Measurements from ENCODE around the gene NGLY1.

The NGLY1 gene

GRCh38 chr3:25687742-25688141 is 95.5 kb downstream of the NGLY1 start:
- TF ChIP-seq CTCF (IDR thresholded peaks at IDR 0.05; ENCODE audit: insufficient read depth, low read depth, low read length, missing control alignments) = no peak
- DNase-seq (ENCODE audit: low read depth) = no peak
- no peak overlapping the region for H3K4me3 ChIP-seq (ENCODE audit: low read length)

GRCh38 chr3:25686766-25687165 is 96.5 kb downstream of the NGLY1 start:
- TF ChIP-seq CTCF (IDR thresholded peaks at IDR 0.05; ENCODE audit: insufficient read depth, low read depth, low read length, missing control alignments) = no peak
- DNase-seq (ENCODE audit: low read depth) = no peak
- H3K4me3 ChIP-seq (ENCODE audit: low read length) = no peak overlapping the region

- no peak overlapping the region for H3K4me3 ChIP-seq (ENCODE audit: low read length)
- no peak for DNase-seq (ENCODE audit: low read depth)
- TF ChIP-seq CTCF (IDR thresholded peaks at IDR 0.05; ENCODE audit: insufficient read depth, low read depth, low read length, missing control alignments) = no peak
Observed at GRCh38 chr3:25683882-25684281, 99.4 kb downstream of the NGLY1 start.

- no peak for TF ChIP-seq CTCF (IDR thresholded peaks at IDR 0.05; ENCODE audit: insufficient read depth, low read depth, low read length, missing control alignments)
- no peak for DNase-seq (ENCODE audit: low read depth)
- H3K4me3 ChIP-seq (ENCODE audit: low read length) = no peak overlapping the region
Observed at GRCh38 chr3:25683410-25683809, 99.8 kb downstream of the NGLY1 start.

- DNase-seq (ENCODE audit: low read depth) = no peak
- no peak for TF ChIP-seq CTCF (IDR thresholded peaks at IDR 0.05; ENCODE audit: insufficient read depth, low read depth, low read length, missing control alignments)
- H3K4me3 ChIP-seq (ENCODE audit: low read length) = no peak overlapping the region
Observed at GRCh38 chr3:25679642-25680302, 103.5 kb downstream of the NGLY1 start.

GRCh38 chr3:25679166-25679565 is 104.1 kb downstream of the NGLY1 start:
- no peak overlapping the region for H3K4me3 ChIP-seq (ENCODE audit: low read length)
- TF ChIP-seq CTCF (IDR thresholded peaks at IDR 0.05; ENCODE audit: insufficient read depth, low read depth, low read length, missing control alignments) = no peak
- no peak for DNase-seq (ENCODE audit: low read depth)

- no peak for DNase-seq (ENCODE audit: low read depth)
- no peak overlapping the region for H3K4me3 ChIP-seq (ENCODE audit: low read length)
Observed at GRCh38 chr3:25678581-25678980, 104.7 kb downstream of the NGLY1 start.

More at GRCh38 chr3:25678581-25678980, 104.7 kb downstream of the NGLY1 start:
- TF ChIP-seq CTCF (IDR thresholded peaks at IDR 0.05; ENCODE audit: insufficient read depth, low read depth, low read length, missing control alignments) = no peak

All from epithelial cell of esophagus (primary cell).